Ectodermal cell (in vitro differentiated cells): ENCODE results near the gene NPEPPS.

ENCODE experiments used
- H3K27ac ChIP-seq: 2 replicates; pipeline ENCODE4 v1.7.0; 2013; ENCODE audit warnings: mild to moderate bottlenecking, low read depth, low read length; ENCODE audit not compliant: insufficient read depth, poor library complexity, severe bottlenecking
- H3K27me3 ChIP-seq: 2 replicates; pipeline ENCODE4 v1.7.0; 2013; ENCODE audit warnings: mild to moderate bottlenecking, low read length; ENCODE audit not compliant: insufficient read depth, control insufficient read depth, poor library complexity, severe bottlenecking
- H3K36me3 ChIP-seq: one replicate; pipeline ENCODE4 v1.7.0; 2013; ENCODE audit warnings: low read length; ENCODE audit not compliant: control insufficient read depth, insufficient read depth
- H3K4me1 ChIP-seq: one replicate; pipeline ENCODE4 v1.7.0; 2013; ENCODE audit warnings: low read length; ENCODE audit not compliant: control insufficient read depth, insufficient read depth
- H3K4me3 ChIP-seq: 2 replicates; pipeline ENCODE4 v1.7.0; 2013; ENCODE audit warnings: low read depth, low read length, control low read depth; ENCODE audit not compliant: insufficient read depth
- H3K9me3 ChIP-seq: 2 replicates; pipeline ENCODE4 v1.7.0; 2013; ENCODE audit warnings: mild to moderate bottlenecking, low read length, moderate library complexity; ENCODE audit not compliant: control insufficient read depth
- WGBS, 2 experiments: methylation state at CpG; one replicate each; pipeline ENCODE4 v1.1.7; 2013; ENCODE audit warnings: missing lambda C conversion rate in 2 of 2; 5-methylcytosine and 5-hydroxymethylcytosine counted together

NPEPPS gene

DNA sequence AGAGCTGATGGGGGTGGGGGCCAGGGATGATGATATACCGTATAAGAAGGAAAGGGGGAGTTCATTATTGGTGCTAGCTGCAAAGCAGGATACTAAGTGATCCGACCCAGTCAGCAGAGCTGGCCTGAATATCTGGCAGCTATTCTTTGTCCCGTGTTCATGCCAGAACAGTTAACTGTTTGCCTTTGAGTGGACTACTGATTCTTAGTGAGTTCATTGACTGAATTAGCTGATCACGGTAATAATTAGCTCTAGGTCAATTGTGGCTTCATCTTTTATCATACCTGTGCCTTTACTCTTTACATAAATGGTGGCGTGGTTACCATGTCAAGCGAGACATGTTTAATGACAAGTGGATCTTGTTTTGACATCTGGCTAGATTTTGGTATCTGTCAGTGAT is 124.1 kb downstream of the NPEPPS start:
- Histone ChIP-seq H3K4me1 (no peaks in the 10 kb centered on the region), H3K27me3 (no peaks in the 10 kb centered on the region), H3K27ac (no peak overlapping the region), H3K4me3 (no peak overlapping the region), H3K9me3 (no peaks in the 10 kb centered on the region), H3K36me3 (peaks cover 78% of the 10 kb centered on the region)
- 91 to 96% methylated on average over 6 of the region's 6 CpGs for WGBS, 2 experiments

DNA sequence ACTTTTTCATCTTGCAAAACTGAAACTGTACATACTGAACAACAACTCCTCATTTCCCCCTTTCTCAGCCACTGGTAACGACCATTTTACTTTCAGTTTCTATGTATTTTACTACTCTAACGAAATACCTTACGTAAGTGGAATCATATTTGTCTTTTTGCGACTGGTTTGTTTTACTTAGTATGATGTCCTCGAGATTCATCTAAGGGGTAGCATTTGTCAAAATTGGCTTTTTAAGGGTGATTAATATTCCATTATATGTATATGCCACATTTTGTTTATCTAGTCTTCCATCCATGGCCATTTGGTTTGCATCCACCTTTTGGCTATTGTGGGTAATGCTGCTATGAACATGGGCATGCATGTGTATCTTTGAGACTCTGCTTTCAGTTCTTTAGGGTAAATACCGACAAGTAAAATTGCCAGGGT is 129.2 kb downstream of the NPEPPS start:
- Histone ChIP-seq H3K27me3 (no peaks in the 10 kb centered on the region), H3K9me3 (no peaks in the 10 kb centered on the region), H3K4me3 (no peak overlapping the region), H3K36me3 (peaks cover 81% of the 10 kb centered on the region), H3K27ac (no peak overlapping the region), H3K4me1 (no peaks in the 10 kb centered on the region)
- WGBS, 2 experiments, result 98 to 100% methylated on average over 6 of the region's 6 CpGs

DNA sequence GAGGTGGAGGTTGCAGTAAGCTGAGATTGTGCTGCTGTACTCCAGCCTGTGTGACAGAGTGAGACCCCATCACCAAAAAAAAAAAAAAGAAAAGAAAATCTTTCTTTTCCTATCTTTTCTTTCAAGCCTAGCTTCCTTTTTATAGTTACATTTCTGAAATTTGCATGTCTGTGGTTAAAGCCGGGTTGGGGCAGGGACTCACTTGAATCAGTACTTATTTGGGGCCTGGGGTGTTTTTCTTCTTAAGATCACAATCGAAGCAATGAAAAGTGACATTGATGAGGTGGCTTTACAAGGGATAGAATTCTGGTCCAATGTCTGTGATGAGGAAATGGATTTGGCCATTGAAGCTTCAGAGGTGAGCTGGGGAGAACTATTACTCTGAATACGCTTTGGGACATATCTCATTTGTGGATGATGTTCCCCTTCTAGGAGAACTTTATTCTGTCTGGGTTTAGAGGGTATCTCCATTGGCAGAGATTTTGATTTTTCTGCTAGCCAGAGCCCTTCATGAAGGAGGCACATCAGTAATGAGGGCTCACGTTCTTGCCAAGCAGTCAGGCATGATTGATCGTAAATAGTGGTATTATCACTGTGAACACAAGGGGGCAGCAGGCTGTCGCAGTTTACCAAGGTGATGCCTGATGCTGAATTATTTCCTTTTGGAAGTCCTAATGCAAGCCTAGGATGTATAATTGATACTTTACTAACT is 133.2 kb downstream of the NPEPPS start:
- Histone ChIP-seq H3K9me3 (no peaks in the 10 kb centered on the region), H3K4me1 (no peaks in the 10 kb centered on the region), H3K4me3 (no peak overlapping the region), H3K36me3 (peaks cover 67% of the 10 kb centered on the region), H3K27ac (no peak overlapping the region), H3K27me3 (no peaks in the 10 kb centered on the region)
- WGBS, 2 experiments, result 64% methylated on average over 6 of the region's 6 CpGs

DNA sequence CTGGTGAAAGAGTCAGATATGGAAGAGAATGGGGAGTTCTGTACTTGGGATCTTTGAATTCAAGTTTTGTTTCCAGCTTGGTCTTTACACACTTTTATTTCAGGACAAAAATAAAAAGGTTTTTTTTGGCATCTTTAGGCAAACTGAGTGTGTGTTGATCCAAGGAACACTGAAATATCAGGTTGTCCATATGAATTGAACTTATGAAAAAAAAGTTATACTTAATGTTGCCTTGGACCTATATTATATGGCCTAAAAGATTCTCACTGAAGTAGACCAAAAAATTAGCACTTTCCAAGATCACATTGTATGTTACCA is 133.7 kb downstream of the NPEPPS start:
- H3K4me1 ChIP-seq, result no peaks in the 10 kb centered on the region
- no peak overlapping the region for H3K27ac ChIP-seq
- no peaks in the 10 kb centered on the region for H3K27me3 ChIP-seq
- peaks cover 67% of the 10 kb centered on the region for H3K36me3 ChIP-seq
- no peak overlapping the region for H3K4me3 ChIP-seq
- no peaks in the 10 kb centered on the region for H3K9me3 ChIP-seq

DNA sequence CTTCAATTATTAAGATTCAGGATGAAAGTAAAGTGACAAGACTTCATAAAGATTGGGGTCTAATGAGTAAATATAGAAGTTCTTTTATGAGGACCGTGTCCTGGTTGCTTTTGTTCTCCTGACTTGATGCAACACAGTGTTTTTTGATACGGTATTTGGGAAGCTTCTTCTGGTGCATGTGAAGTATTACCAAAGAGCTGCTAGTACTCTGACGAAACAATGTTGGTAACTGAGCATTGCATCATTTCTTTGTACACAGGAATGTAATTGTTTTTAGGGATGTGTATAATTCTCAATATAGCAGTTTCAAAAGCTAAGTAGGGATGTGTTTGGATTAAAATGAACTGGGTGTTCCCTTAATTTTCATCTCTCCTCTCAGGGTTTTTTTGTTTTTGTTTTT is 134.7 kb downstream of the NPEPPS start:
- H3K36me3 ChIP-seq, result peaks cover 71% of the 10 kb centered on the region
- no peak overlapping the region for H3K27ac ChIP-seq
- WGBS, 2 experiments, result 92 to 95% methylated on average over 3 of the region's 3 CpGs

DNA sequence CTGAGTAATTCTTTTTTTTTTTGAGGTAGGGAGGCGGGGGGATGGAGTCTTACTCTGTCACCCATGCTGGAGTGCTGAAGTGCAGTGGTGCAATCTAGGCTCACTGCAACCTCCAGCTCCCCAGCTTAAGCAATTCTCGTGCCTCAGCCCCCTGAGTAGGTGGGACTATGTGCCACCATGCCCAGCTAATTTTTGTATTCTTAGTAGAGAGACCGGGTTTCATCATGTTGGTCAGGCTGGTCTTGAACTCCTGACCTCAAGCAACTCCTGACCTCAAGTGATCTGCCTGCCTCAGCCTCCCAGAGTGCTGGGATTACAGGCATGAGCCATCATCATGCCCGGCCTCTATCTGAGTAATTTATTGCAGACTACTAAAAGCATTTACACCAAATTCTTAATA is 138.2 kb downstream of the NPEPPS start:
- no peaks in the 10 kb centered on the region for H3K27me3 ChIP-seq
- no peak overlapping the region for H3K27ac ChIP-seq
- no peak overlapping the region for H3K4me3 ChIP-seq
- H3K4me1 ChIP-seq, result no peaks in the 10 kb centered on the region
- no peaks in the 10 kb centered on the region for H3K9me3 ChIP-seq
- 91 to 98% methylated on average over 4 of the region's 4 CpGs for WGBS, 2 experiments
- H3K36me3 ChIP-seq, result peaks cover 68% of the 10 kb centered on the region

More for the DNA sequence above, 134.7 kb downstream of the NPEPPS start:
- Histone ChIP-seq H3K4me1 (no peaks in the 10 kb centered on the region), H3K9me3 (no peaks in the 10 kb centered on the region), H3K4me3 (no peak overlapping the region), H3K27me3 (no peaks in the 10 kb centered on the region)

DNA sequence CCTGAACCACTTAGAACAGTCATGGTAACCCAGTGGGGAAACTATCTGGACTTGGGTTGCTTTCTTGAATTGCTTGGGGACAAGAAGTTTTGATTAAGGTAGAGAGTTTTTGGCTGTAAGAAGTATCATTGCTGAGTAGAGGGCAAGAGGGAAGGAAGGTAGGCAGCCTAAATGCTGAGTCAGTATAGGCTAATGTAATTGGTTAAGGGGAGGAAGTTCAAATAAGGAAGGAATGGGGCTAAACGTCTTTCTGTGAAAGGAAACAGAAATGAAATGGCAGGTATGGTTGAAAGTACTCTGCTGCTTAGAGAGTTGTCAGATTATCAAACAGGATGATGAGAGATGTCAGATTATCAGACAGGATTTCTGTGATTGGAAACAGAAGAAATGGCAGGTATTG is 139.2 kb downstream of the NPEPPS start:
- H3K36me3 ChIP-seq, result peaks cover 74% of the 10 kb centered on the region
- WGBS, 2 experiments, result 95 to 98% methylated on average over 1 of the region's 1 CpG

More for the DNA sequence above, 139.2 kb downstream of the NPEPPS start:
- Histone ChIP-seq H3K4me3 (no peak overlapping the region), H3K27me3 (no peaks in the 10 kb centered on the region), H3K4me1 (no peaks in the 10 kb centered on the region), H3K27ac (no peak overlapping the region), H3K9me3 (no peaks in the 10 kb centered on the region)
